ENCODE data around the gene KANK2.

- TF ChIP-seq POLR2AphosphoS5 (IDR thresholded peaks at IDR 0.05) (no peak), REST (IDR thresholded peaks at IDR 0.05; ENCODE audit: borderline replicate concordance) (no peak), CTCF (IDR thresholded peaks at IDR 0.05; ENCODE audit: poor library complexity, severe bottlenecking) (no peak), EP300 (conservative IDR thresholded peaks at IDR 0.05; ENCODE audit: poor library complexity, severe bottlenecking) (no peak)
Observed at GRCh38 chr19:11226716-11227166, 29.4 kb upstream of the KANK2 start.
